T1000 (cell line): ENCODE results near the gene COG2.
"Not testable (repeated sequence)": the region's sequence is repeated elsewhere in the genome, so short reads cannot be mapped to it uniquely, and the experiment has no call there.

Experiments used
- DNase-seq: peaks from one replicate; lab custom pipeline; 2025; ENCODE audit warnings: mixed read lengths; lab: John Stamatoyannopoulos, UW

The COG2 gene

DNA sequence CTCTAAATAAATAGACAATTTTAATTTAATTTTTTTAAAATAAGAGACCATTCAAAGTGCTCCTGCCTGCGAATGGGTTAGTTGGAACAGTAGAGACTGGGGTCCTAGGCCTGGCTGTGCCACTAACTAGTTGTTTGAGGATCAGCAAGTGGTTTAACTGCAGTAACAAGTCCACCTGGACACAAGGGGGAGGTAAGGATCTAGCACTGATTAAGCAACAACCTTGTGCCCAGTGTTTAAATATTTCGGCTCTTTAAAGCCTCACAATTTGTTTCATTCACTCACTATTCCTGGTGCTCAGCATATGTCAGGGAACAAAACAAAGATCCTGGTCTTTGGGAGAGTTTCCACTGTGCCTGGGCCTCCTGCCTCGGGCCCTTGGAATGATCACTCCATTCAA lies 73.2 kb downstream of the COG2 start:
- no peak for DNase-seq

DNA sequence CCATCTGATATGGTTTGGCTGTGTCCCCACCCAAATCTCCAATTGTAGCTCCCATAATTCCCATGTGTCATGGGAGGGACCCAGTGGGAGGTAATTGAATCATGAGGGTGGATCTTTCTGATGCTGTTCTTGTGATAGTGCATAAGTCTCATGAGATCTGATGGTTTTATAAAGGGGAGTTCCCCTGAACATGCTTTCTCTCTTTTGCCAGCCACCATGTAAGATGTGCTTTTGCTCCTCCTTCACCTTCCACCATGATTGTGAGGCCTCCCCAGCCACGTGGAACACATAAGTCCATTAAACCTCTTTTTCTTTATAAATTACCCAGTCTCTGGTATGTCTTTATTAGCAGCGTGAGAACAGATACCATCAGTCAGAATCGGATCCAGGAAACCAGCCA lies 74.2 kb downstream of the COG2 start:
- not testable (repeated sequence) for DNase-seq

DNA sequence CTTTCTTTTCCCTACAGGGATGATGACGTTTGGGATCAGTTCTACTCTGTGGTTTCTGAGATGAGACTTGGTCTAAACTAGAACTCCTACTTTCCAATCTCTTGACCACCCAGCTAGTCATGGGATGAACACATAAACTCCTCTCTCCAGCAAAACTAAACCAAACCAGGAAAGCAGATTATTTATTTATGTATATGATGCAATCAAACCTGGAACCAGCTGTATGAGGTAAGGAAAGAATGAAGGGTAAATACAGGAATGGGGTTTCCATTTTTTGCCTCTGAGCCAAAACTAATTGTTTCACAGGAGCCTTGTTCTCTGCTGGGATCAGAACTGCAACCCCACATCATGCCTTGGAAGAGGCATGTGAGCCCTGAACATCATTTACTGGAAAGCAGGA lies 75.0 kb downstream of the COG2 start:
- no peak for DNase-seq

DNA sequence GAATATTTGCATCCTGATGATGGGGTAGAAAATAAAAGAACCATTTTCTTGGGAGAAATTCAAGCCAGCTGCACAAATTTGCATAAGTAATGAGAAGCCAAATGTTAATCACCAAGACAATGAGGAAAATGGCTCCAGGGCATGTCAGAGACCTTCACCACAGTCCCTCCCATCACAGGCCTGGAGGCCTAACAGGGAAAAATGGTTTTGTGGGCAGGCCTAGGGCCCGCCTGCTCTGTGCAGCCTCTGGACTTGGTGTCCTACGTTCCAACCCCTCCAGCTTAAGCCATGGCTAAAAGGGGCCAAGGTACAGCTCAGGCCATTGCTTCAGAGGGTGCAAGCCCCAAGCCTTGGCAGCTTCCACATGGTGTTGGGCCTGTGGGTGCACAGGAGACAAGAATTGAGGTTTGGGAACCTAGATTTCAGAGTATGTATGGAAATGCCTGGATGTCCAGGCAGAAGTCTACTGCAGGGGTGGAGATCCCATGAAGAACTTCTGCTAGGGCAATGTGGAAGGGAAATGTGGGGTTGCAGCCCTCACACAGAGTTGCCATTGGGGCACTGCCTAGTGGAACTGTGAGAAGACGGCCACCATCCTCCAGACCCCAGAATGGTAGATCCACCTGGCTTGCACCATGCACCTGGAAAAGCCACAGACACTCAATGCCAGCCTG lies 79.7 kb downstream of the COG2 start:
- not testable (repeated sequence) for DNase-seq

DNA sequence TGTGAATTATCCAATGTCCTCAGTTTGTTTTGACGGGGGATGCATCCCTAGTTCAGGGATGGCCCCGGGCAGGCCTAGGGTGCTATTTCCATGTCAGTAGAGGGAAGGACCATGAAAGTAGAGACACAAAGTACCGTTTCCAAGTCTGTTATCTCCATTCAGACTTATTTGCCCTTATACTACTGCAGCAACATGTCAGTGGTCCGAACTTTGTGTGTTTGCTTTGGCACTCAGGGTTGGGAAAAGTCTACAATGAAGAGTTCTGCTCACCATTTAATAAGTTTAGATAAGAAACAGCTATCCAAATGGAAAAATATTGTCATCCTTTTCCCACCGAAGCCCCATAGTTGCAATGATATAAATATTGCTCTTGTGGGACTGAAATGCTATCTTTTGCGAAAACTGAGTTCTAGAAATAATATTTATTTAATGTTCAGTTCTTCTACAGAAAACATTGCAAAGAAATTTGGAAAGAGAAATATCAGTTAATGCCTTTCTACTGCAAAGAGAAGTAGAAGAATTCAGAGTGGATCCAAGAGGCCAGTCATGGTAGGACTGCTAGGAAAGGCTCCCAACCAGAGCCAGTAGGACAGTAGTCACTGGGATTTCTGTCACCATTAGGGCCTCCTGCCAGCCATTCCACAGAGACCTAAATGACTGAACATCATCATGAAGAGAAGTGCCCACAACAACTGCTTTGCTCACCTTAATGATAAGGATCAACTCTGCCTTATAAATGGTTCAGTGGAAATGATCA lies 83.2 kb downstream of the COG2 start:
- no peak for DNase-seq

DNA sequence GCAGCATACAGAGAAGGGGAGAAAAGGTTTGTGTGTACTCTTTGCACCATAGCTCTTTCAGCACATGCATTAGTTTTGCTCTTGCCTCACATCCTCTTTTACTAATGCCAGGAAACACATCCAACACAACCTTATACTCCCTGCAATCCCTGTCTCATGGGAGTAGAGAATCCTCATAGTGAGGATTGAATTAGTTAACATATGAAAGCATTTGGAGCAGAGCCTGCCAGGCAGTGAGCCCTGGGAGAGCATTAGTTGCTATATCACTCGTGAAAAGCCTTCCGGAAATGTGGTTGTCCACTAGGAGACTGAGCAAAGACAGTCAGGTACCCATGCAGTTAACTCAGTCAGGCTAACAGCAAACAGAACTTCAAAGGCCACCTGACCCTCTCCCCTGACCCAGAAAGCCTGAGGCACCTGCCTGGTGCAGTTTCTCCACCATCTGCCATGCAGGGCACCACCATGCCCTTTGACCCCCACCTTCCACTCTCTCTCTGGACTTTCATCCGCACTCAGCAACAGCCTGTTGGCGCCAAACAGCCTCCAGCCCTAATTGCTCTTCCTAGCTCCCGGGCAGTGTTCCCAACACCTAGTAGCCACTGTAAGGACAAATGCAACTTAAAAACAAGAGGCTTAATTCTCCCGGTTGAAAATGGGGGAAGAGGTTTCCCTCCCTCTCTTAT lies 86.6 kb downstream of the COG2 start:
- DNase-seq: no peak

DNA sequence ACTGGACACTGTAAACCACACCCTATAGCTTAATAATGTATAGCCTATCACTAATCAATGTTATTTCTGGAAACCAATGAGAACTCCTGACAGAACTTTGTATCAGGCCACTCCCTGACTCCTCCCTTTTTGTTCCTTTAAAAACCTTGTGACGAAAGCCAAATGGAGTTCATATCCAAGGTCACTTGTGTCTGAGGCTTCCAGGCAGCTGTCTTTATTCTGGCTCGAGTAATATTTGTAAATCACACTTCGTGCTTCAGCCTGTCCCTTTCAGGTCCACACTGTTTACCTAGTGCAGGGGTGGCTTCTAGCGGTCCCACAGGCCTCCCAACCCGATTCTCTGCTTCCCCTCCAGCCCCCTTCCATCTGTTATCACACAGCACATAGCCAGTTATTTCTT lies 88.7 kb downstream of the COG2 start:
- DNase-seq: no peak

DNA sequence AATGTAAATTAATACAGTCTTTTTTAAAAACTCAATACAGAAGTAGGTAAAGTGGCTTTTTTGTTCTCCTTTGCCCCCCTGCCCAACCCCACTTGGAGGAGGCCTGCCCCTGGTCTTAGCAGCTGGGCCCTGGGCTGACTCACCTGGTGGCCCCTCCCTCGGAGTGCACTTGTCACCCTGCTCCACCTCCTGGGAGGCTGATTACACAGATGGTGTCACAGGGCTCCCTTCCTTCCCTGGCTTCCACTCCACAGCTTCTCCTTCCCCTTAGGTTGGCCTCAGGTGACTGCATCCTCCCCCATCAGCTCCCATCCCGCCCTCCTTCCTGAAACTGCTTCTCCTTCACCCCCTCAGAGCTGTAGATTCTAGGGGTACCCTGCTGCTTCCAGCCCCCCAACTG lies 93.2 kb downstream of the COG2 start:
- DNase-seq: no peak

DNA sequence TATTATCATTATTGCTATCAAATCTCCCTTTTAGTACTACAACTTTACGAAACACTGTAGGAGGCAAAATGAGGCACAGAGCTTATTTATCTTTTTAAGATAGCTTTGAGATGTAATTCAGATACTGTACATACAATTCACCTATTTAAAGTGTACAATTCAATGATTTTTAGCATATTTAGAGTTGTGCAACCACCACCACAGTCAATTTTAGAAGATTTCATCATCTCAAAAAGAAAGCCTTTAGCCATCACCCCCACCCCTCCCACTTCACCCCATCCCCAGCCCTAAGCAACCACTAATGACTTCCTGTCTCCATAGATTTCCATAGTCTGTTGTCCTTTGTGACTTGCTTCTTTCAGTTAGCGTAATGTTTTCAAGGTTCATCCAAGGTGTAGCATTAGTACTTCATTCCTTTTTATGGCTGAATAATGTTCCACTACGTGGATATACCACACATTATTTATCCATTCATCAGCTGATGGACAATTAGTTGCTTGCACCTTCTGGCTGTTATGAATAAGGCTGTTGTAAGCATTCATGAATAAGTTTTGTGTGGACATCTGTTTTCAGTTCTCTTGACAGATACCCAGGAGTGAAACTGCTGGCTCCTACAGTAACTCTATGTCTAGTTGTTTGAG lies 95.5 kb downstream of the COG2 start:
- DNase-seq: no peak

DNA sequence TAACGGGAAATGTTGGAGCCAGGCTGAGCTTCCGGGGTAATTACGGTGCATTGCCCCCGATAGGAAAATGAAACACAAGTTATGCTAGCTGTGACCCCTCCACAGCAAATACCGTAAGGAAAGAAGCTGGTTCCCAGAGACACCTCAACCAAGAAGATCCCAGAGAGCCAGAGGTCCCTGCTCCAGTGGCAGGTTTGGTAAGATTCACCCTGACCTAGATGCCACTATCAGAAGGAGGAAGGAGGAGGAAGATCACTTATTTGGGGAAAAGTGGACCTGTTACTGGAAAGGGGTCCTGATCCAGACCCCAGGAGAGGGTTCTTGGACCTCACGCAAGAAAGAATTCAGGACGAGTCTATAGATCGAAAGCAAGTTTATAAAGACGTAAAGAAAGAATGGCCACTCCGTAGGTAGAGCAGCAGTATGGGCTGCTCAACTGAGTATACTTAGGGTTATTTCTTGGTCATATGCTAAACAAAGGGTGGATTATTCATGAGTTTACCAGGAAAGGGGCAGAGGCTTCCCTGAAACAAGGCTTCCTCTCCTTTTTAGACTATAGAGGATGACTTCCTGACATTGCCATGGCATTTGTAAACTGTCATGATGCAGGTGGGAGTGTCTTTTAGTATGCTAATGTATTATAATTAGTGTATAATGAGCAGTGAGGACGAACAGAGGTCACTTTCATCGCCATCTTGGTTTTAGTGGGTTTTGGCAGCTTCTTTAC lies 97.4 kb downstream of the COG2 start:
- DNase-seq: no peak
